ENCODE data around the gene CCDC88C.

DNA sequence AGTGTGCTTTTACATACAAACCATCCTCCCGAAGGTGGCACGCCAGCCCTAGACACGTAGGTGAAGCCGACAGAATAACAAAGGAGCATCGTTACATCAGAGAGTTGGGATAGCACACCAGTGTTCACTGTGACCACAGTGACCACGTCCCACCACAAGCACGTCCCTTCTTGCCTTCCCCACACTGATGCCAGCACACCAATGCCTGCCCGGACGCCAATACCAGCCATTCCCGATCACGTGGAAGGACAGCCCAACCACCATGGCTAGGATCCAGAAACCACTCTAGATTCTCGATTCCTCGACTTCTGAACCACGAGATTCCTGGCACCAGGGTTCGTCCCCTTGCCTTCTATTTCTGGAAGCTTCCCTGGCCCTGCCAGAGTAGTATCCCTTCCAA, 125.1 kb downstream of the CCDC88C start:
- TF ChIP-seq, protein P1, sequence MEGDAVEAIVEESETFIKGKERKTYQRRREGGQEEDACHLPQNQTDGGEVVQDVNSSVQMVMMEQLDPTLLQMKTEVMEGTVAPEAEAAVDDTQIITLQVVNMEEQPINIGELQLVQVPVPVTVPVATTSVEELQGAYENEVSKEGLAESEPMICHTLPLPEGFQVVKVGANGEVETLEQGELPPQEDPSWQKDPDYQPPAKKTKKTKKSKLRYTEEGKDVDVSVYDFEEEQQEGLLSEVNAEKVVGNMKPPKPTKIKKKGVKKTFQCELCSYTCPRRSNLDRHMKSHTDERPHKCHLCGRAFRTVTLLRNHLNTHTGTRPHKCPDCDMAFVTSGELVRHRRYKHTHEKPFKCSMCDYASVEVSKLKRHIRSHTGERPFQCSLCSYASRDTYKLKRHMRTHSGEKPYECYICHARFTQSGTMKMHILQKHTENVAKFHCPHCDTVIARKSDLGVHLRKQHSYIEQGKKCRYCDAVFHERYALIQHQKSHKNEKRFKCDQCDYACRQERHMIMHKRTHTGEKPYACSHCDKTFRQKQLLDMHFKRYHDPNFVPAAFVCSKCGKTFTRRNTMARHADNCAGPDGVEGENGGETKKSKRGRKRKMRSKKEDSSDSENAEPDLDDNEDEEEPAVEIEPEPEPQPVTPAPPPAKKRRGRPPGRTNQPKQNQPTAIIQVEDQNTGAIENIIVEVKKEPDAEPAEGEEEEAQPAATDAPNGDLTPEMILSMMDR (IDR thresholded peaks at IDR 0.05): no peak
- no peak for TF ChIP-seq ZFX (IDR thresholded peaks at IDR 0.05; ENCODE audit: borderline replicate concordance)

Data from 22Rv1 (cell line).